ENCODE results near the gene CLMN.

GRCh38 chr14:95319312-95320077 is at the start of gene CLMN:
- TF ChIP-seq CTCF (IDR thresholded peaks at IDR 0.05) = no peak
- peak; percentile 38 for TF ChIP-seq EZH2phosphoT487 (IDR thresholded peaks at IDR 0.05)
- peak; percentile 43 for TF ChIP-seq EZH2 (IDR thresholded peaks at IDR 0.05)

All from neural progenitor cell (in vitro differentiated cells).